ENCODE results near the gene TRIP13.

- no peak for TF ChIP-seq PAX5 (IDR thresholded peaks at IDR 0.05; ENCODE audit: insufficient read depth, low read length, severe bottlenecking)
- no peak for TF ChIP-seq POLR2A (IDR thresholded peaks at IDR 0.05; ENCODE audit: low read depth, low read length)
- no peak for TF ChIP-seq POLR2AphosphoS5 (IDR thresholded peaks at IDR 0.05; ENCODE audit: low read depth, low read length)
- no peak for TF ChIP-seq TAF1 (IDR thresholded peaks at IDR 0.05; ENCODE audit: low read depth, low read length)
- no peak for TF ChIP-seq SPI1 (IDR thresholded peaks at IDR 0.05; ENCODE audit: low read depth, low read length)
- no peak for TF ChIP-seq POU2F2 (IDR thresholded peaks at IDR 0.05; ENCODE audit: low read depth, low read length)
Measured at GRCh38 chr5:962801-963200, 70.1 kb downstream of the TRIP13 start.
